WTC11 (cell line): Measurements from ENCODE around the gene TAF4.
"Not testable (repeated sequence)": the region's sequence is repeated elsewhere in the genome, so short reads cannot be mapped to it uniquely, and the experiment has no call there.

ENCODE experiments used
- CREM ChIP-seq: sonication (generic); formaldehyde crosslinking; IDR thresholded peaks from 2 replicates; pipeline ENCODE4 v1.8.1; 2022; ENCODE audit warnings: mild to moderate bottlenecking, missing genetic modification reagents, moderate library complexity
- CTCF ChIP-seq: fragments of 200-600 bp; IDR thresholded peaks from 2 replicates; pipeline ENCODE4 v1.8.0; 2022; ENCODE audit warnings: antibody characterized with exemption
- E2F1 ChIP-seq: sonication (generic); formaldehyde crosslinking; IDR thresholded peaks from 2 replicates; pipeline ENCODE4 v1.8.0; 2022; ENCODE audit warnings: mild to moderate bottlenecking, missing genetic modification reagents
- ESRRA ChIP-seq: sonication (generic); formaldehyde crosslinking; IDR thresholded peaks from 2 replicates; pipeline ENCODE4 v1.8.1; 2022; ENCODE audit warnings: mild to moderate bottlenecking, missing genetic modification reagents, borderline replicate concordance
- FOXJ3 ChIP-seq: sonication (generic); formaldehyde crosslinking; IDR thresholded peaks from 2 replicates; pipeline ENCODE4 v1.9.0; 2021; ENCODE audit warnings: missing genetic modification reagents, mild to moderate bottlenecking, borderline replicate concordance
- HMGXB4 ChIP-seq: sonication (generic); formaldehyde crosslinking; IDR thresholded peaks from 2 replicates; pipeline ENCODE4 v1.8.1; 2023; ENCODE audit warnings: mild to moderate bottlenecking, moderate library complexity, missing genetic modification reagents
- MAX ChIP-seq: sonication (generic); formaldehyde crosslinking; IDR thresholded peaks from 2 replicates; pipeline ENCODE4 v1.8.0; 2022; ENCODE audit warnings: mild to moderate bottlenecking, missing genetic modification reagents
- NFE2L1 ChIP-seq: sonication (generic); formaldehyde crosslinking; IDR thresholded peaks from 2 replicates; pipeline ENCODE4 v1.8.1; 2023; ENCODE audit warnings: missing genetic modification reagents
- NR3C1 ChIP-seq: sonication (generic); formaldehyde crosslinking; conservative IDR thresholded peaks from 2 replicates; pipeline ENCODE4 v1.8.1; 2023; ENCODE audit warnings: low read depth, mild to moderate bottlenecking, missing genetic modification reagents
- TEAD4 ChIP-seq: sonication (generic); formaldehyde crosslinking; IDR thresholded peaks from 2 replicates; pipeline ENCODE4 v1.8.0; 2022; ENCODE audit warnings: mild to moderate bottlenecking, missing genetic modification reagents

GRCh38 chr20:62084224-62084623 lies 18.5 kb upstream of the TAF4 start:
- not testable (repeated sequence) for TF ChIP-seq HMGXB4 (CRISPR knock-in tag); CTCF; CREM (CRISPR knock-in tag); NR3C1 (CRISPR knock-in tag); MAX (CRISPR knock-in tag); TEAD4 (CRISPR knock-in tag); NFE2L1 (CRISPR knock-in tag); ESRRA (CRISPR knock-in tag); FOXJ3 (CRISPR knock-in tag); E2F1 (CRISPR knock-in tag)
